K562 (cell line): ENCODE measurements around the gene TARBP1. TPM values are rescaled to one million over a fixed set of nuclear protein-coding genes. Genes with fewer than 3 reads are reported as not detected.
A peak's percentile ranks its signal among the peaks of the same experiment; 100 is the strongest.

Experiments used
- ARID4B ChIP-seq: sonication (generic); formaldehyde crosslinking; IDR thresholded peaks from 2 replicates; pipeline ENCODE4 v1.8.0; 2022; ENCODE audit warnings: mild to moderate bottlenecking, missing genetic modification reagents
- ATF6 ChIP-seq: sonication (generic); formaldehyde crosslinking; IDR thresholded peaks from 2 replicates; pipeline ENCODE4 v1.4.0; 2020; ENCODE audit warnings: mild to moderate bottlenecking, missing genetic modification reagents
- BRF1 ChIP-seq: IDR thresholded peaks from 3 replicates; pipeline ENCODE4 v1.6.1; 2011; ENCODE audit warnings: borderline replicate concordance, mild to moderate bottlenecking; ENCODE audit not compliant: insufficient read length; ENCODE audit errors: extremely low read depth
- FOSL1 ChIP-seq: fragments of 200-800 bp; sonication (Bioruptor generic); conservative IDR thresholded peaks from 2 replicates; pipeline ENCODE4 v1.6.1; 2016; ENCODE audit warnings: missing genetic modification characterization, missing compliant biosample characterization
- FOXP1 ChIP-seq: sonication (generic); formaldehyde crosslinking; IDR thresholded peaks from 2 replicates; pipeline ENCODE4 v1.8.0; 2022; ENCODE audit warnings: mild to moderate bottlenecking, missing genetic modification reagents
- NCOR1 ChIP-seq: fragments of 450-650 bp; IDR thresholded peaks from 2 replicates; pipeline ENCODE4 v1.6.1; 2016; ENCODE audit warnings: mild to moderate bottlenecking, moderate library complexity
- NFE2 ChIP-seq: IDR thresholded peaks from 2 replicates; pipeline ENCODE4 v1.6.1; 2014; ENCODE audit warnings: antibody characterized with exemption, low read depth
- NFIC ChIP-seq: fragments of 450-650 bp; IDR thresholded peaks from 2 replicates; pipeline ENCODE4 v1.6.1; 2017; ENCODE audit warnings: mild to moderate bottlenecking, inconsistent platforms
- NFXL1 ChIP-seq: fragments of 450-650 bp; formaldehyde crosslinking; IDR thresholded peaks from 2 replicates; pipeline ENCODE4 v1.4.0; 2021; ENCODE audit warnings: mild to moderate bottlenecking
- PCBP1 ChIP-seq: fragments of 200-400 bp; formaldehyde crosslinking; IDR thresholded peaks from 2 replicates; pipeline ENCODE4 v1.6.1; 2018; ENCODE audit warnings: mild to moderate bottlenecking, low read depth, low read length; ENCODE audit not compliant: poor library complexity, severe bottlenecking
- REST ChIP-seq, 2 experiments: fragments of 450-650 bp; formaldehyde crosslinking in 1 of 2; IDR thresholded peaks; 2 replicates each; pipeline versions ENCODE4 v1.4.0 to v1.6.1; 2014 to 2020; ENCODE audit warnings: mild to moderate bottlenecking in 2 of 2, borderline replicate concordance in 1 of 2, low read depth in 1 of 2
- TAF15 ChIP-seq: fragments of 200-400 bp; formaldehyde crosslinking; IDR thresholded peaks from 2 replicates; pipeline ENCODE4 v1.6.1; 2017; ENCODE audit warnings: mild to moderate bottlenecking, low read depth, low read length, moderate library complexity
- polyA plus RNA-seq, 8 experiments: library from polyadenylated mRNA; depleted of rRNA in 4 of 8; stranded (reverse) in 5 of 8; unstranded in 3 of 8; fragments of >200 nt; fragmentation: Nextera tagmentation in 2 of 8; fragmentation: Illumina TruSeq in 1 of 8; extraction: Ambion mirVana in 2 of 8; extraction: Trizol in 1 of 8; gene quantifications; 2 replicates each; pipeline versions ENCODE4 v1.2.1 to v1.2.3, GENCODE V29; 2011 to 2014; ENCODE audit warnings: inconsistent platforms in 1 of 8, missing spikeins in 1 of 8
- total RNA-seq, 7 experiments: library from RNA; depleted of rRNA in 6 of 7; stranded (reverse); fragments of >200 nt in 6 of 7; fragmentation: Illumina TruSeq in 2 of 7; extraction: Trizol in 2 of 7; gene quantifications; 2 replicates each; pipeline versions ENCODE4 v1.2.1 to v1.2.3, GENCODE V29; 2011 to 2021; ENCODE audit warnings: low replicate concordance in 1 of 7

Gene TARBP1
- total and polyA plus RNA-seq, 9 of the 15 experiments (the other 6 are each of a cell fraction or from before 2014, with no cell fraction given), result 8.8 to 48.0 (median 22.9) TPM

- TF ChIP-seq REST (IDR thresholded peaks at IDR 0.05; ENCODE audit: borderline replicate concordance) (no peak), REST (CRISPR knock-in tag; IDR thresholded peaks at IDR 0.05; ENCODE audit: low read depth) (no peak), NFXL1 (CRISPR knock-in tag) (no peak), BRF1 (no peak), ARID4B (CRISPR knock-in tag) (no peak), TAF15 (no peak), NCOR1 (peak; percentile 83), PCBP1 (no peak), FOSL1 (tag) (peak; percentile 66), NFIC (peak; percentile 84), ATF6 (CRISPR knock-in tag) (no peak), FOXP1 (CRISPR knock-in tag) (no peak), NFE2 (peak; percentile 53; the same call in 1 of the 2 replicates)
Measured at GRCh38 chr1:234520908-234521817, 42.2 kb upstream of the TARBP1 start (continued).
